K562 (cell line): ENCODE measurements around the gene CDADC1. TPM values are rescaled to one million over a fixed set of nuclear protein-coding genes. Genes with fewer than 3 reads are reported as not detected.

Experiments used
- BCLAF1 ChIP-seq, 2 experiments: fragments of 450-650 bp in 1 of 2; IDR thresholded peaks; 2 replicates each; pipeline ENCODE4 v1.6.1; 2011 to 2017; ENCODE audit warnings: low read depth in 2 of 2, antibody characterized with exemption in 1 of 2, borderline replicate concordance in 1 of 2, low read length in 1 of 2, mild to moderate bottlenecking in 1 of 2, mixed read lengths in 1 of 2; ENCODE audit not compliant: control insufficient read depth in 1 of 2
- CREB3 ChIP-seq: fragments of 450-650 bp; conservative IDR thresholded peaks from 2 replicates; pipeline ENCODE4 v1.6.1; 2016; ENCODE audit warnings: missing genetic modification characterization, low read depth, mild to moderate bottlenecking, missing compliant biosample characterization, moderate library complexity
- FOXJ2 ChIP-seq: fragments of 200-800 bp; sonication (Bioruptor generic); IDR thresholded peaks from 2 replicates; pipeline ENCODE4 v1.6.1; 2016; ENCODE audit warnings: missing genetic modification characterization, missing compliant biosample characterization
- GATA2 ChIP-seq: sonication (generic); formaldehyde crosslinking; IDR thresholded peaks from 2 replicates; pipeline ENCODE4 v1.4.0; 2020; ENCODE audit warnings: mild to moderate bottlenecking, missing genetic modification reagents
- HLTF ChIP-seq: fragments of 450-650 bp; IDR thresholded peaks from 2 replicates; pipeline ENCODE4 v1.6.1; 2016
- MCM5 ChIP-seq: fragments of 450-650 bp; IDR thresholded peaks from 2 replicates; pipeline ENCODE4 v1.6.1; 2016; ENCODE audit warnings: low read depth
- PYGO2 ChIP-seq: fragments of 450-650 bp; IDR thresholded peaks from 2 replicates; pipeline ENCODE4 v1.6.1; 2016; ENCODE audit warnings: mild to moderate bottlenecking, missing genetic modification characterization, moderate library complexity, missing compliant biosample characterization
- SMAD1 ChIP-seq: fragments of 150-350 bp; IDR thresholded peaks from 2 replicates; pipeline ENCODE4 v1.6.1; 2014; ENCODE audit warnings: low read length, low read depth; ENCODE audit not compliant: partially characterized antibody
- polyA plus RNA-seq, 8 experiments: library from polyadenylated mRNA; depleted of rRNA in 4 of 8; stranded (reverse) in 5 of 8; unstranded in 3 of 8; fragments of >200 nt; fragmentation: Nextera tagmentation in 2 of 8; fragmentation: Illumina TruSeq in 1 of 8; extraction: Ambion mirVana in 2 of 8; extraction: Trizol in 1 of 8; gene quantifications; 2 replicates each; pipeline versions ENCODE4 v1.2.1 to v1.2.3, GENCODE V29; 2011 to 2014; ENCODE audit warnings: inconsistent platforms in 1 of 8, missing spikeins in 1 of 8
- total RNA-seq, 7 experiments: library from RNA; depleted of rRNA in 6 of 7; stranded (reverse); fragments of >200 nt in 6 of 7; fragmentation: Illumina TruSeq in 2 of 7; extraction: Trizol in 2 of 7; gene quantifications; 2 replicates each; pipeline versions ENCODE4 v1.2.1 to v1.2.3, GENCODE V29; 2011 to 2021; ENCODE audit warnings: low replicate concordance in 1 of 7

Gene CDADC1
- total and polyA plus RNA-seq, 9 of the 15 experiments (the other 6 are each of a cell fraction or from before 2014, with no cell fraction given), result 4.1 to 11.8 (median 6.3) TPM

- TF ChIP-seq CREB3 (tag) (no peak), MCM5 (no peak), HLTF (no peak), FOXJ2 (tag) (no peak), GATA2 (CRISPR knock-in tag) (no peak), SMAD1 (no peak), PYGO2 (no peak), BCLAF1 (IDR thresholded peaks at IDR 0.05; ENCODE audit: borderline replicate concordance in 1 of 2, control insufficient read depth in 1 of 2, low read depth in 2 of 2, low read length in 1 of 2) (no peak)
These were observed 34.2 kb upstream of the CDADC1 start (continued) for GRCh38 chr13:49213539-49213938.
